Tibial artery (tissue), 4 donors: ENCODE results near the gene ABHD1.

Experiments used
- DNase-seq, 2 donors: peaks; one replicate each; pipeline ENCODE4 v3.0.0-alpha.2; 2019
- H3K27ac ChIP-seq, 2 donors: fragments of 200-600 bp; sonication (generic) in 1 of 2; 1 replicate in 1 of 2; 2 replicates in 1 of 2; pipeline ENCODE4 v1.5.1; 2018 to 2019; ENCODE audit warnings: mild to moderate bottlenecking in 1 of 2
- H3K27me3 ChIP-seq, 2 donors: fragments of 200-600 bp; sonication (generic) in 1 of 2; one replicate each; pipeline versions ENCODE4 v1.5.1 to v1.6.0; 2016 to 2019
- H3K36me3 ChIP-seq, 3 donors: fragments of 200-600 bp; sonication (generic) in 2 of 3; one replicate each; pipeline ENCODE4 v1.5.1; 2016 to 2019; ENCODE audit warnings: mild to moderate bottlenecking in 2 of 3
- H3K4me1 ChIP-seq, 4 donors: fragments of 200-600 bp; sonication (generic) in 2 of 4; 1 replicate in 3 of 4; 2 replicates in 1 of 4; pipeline ENCODE4 v1.5.1; 2016 to 2019
- H3K4me3 ChIP-seq, 2 donors: fragments of 200-600 bp; sonication (generic) in 1 of 2; 1 replicate in 1 of 2; 2 replicates in 1 of 2; pipeline ENCODE4 v1.5.1; 2018 to 2019; ENCODE audit warnings: mild to moderate bottlenecking in 2 of 2
- H3K9me3 ChIP-seq, 3 donors: fragments of 200-600 bp; sonication (generic) in 1 of 3; one replicate each; pipeline ENCODE4 v1.5.1; 2016 to 2019
- intact Hi-C: fragments of 100-400 bp; cut with DNase I; formaldehyde crosslinking; loops from one replicate; pipeline ENCODE4 v1.15.0; 2023; ENCODE audit warnings: low total_unique reads
- TF ChIP-seq, protein P1 (sequence below), 2 experiments: fragments of 200-600 bp in 1 of 2; fragments of 450-650 bp in 1 of 2; IDR thresholded peaks; one replicate each; pipeline ENCODE4 v1.5.1; 2017 to 2019; ENCODE audit warnings: antibody characterized with exemption in 2 of 2, mild to moderate bottlenecking in 1 of 2, moderate library complexity in 1 of 2

Gene ABHD1

DNA sequence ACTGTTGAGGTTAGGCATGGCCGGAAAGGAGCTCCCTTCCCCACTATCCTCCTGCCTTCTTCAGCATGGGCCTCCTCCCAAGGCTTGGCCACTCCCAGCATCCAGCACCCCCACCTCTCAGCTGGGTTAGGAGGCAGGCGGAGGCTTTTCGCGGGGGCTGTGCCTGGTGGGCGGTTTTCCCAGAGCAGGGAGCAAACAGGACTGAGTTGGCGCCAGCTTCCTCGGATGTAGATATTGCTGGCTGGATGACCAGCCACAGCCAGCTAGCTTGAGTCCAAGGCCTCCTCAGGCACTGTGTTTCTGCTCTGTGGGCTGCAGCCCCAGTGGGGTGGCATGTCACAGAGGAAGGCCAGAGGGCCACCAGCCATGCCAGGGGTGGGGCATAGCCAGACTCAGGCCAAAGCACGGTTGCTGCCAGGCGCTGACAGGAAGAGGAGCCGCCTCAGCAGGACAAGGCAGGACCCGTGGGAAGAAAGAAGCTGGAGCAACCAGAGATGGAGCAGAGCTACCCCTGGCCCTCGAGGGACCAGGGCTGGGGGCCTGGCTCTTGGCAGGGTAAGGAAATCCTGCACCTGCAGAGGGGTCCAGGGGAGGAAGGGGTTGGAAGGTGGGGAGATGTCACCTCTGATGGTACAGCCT is 25.3 kb downstream of the ABHD1 start, which contains the start of gene TCF23:
TSS of gene TCF23 (plus strand) at position 204 of the 639 bp plus-strand sequence. CDS start at position 334, 130 bp downstream.
- Histone ChIP-seq H3K9me3 (no peaks in the 10 kb centered on the region), H3K36me3 (no peaks in the 10 kb centered on the region), H3K27me3 (peaks cover 0 to 26% of the 10 kb centered on the region in 2 donors), H3K27ac (no peak within 1 kb of the TSS), H3K4me3 (no peak within 1 kb of the TSS), H3K4me1 (no peaks in the 10 kb centered on the region)
- DNase-seq = no peak
- TF ChIP-seq, protein P1, sequence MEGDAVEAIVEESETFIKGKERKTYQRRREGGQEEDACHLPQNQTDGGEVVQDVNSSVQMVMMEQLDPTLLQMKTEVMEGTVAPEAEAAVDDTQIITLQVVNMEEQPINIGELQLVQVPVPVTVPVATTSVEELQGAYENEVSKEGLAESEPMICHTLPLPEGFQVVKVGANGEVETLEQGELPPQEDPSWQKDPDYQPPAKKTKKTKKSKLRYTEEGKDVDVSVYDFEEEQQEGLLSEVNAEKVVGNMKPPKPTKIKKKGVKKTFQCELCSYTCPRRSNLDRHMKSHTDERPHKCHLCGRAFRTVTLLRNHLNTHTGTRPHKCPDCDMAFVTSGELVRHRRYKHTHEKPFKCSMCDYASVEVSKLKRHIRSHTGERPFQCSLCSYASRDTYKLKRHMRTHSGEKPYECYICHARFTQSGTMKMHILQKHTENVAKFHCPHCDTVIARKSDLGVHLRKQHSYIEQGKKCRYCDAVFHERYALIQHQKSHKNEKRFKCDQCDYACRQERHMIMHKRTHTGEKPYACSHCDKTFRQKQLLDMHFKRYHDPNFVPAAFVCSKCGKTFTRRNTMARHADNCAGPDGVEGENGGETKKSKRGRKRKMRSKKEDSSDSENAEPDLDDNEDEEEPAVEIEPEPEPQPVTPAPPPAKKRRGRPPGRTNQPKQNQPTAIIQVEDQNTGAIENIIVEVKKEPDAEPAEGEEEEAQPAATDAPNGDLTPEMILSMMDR (IDR thresholded peaks at IDR 0.05) = no peak
- intact Hi-C loops = no loop called here

DNA sequence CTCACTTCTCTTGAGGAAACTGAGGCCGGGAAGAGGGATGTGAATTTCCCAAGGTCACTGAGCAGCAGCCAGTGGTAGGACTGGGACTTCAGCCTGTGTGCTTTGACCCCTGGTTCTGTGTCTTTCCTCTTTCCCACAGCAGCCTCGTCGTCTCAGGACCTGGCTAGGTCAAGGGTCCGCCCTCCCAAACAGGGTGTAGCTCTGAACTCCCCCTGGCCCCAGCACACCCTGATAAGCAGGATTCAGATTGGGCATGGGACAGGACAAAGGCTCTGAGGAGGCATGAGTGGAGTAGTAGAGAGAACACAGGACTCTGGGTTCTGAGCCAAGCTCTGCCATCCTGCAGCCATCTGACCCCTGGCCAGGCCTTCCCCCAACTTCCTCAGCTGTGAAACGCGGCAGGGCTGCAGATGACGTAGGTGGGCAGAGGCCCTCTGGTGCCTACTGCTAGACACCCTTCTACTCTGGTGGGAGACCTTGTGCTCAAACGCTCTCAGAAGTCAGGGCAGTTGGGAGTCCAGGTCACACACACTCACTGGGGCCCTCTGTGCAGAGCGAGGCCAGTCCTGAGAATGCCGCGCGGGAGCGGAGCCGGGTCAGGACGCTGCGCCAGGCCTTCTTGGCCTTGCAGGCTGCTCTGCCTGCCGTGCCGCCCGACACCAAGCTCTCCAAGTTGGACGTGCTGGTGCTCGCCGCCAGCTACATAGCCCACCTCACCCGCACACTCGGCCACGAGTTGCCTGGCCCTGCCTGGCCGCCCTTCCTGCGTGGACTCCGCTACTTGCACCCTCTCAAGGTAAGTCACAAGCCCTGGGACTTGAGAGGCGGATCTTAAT is 26.2 kb downstream of the ABHD1 start:
- intact Hi-C loops = no loop called here
- TF ChIP-seq, protein P1 (IDR thresholded peaks at IDR 0.05) = no peak

DNA sequence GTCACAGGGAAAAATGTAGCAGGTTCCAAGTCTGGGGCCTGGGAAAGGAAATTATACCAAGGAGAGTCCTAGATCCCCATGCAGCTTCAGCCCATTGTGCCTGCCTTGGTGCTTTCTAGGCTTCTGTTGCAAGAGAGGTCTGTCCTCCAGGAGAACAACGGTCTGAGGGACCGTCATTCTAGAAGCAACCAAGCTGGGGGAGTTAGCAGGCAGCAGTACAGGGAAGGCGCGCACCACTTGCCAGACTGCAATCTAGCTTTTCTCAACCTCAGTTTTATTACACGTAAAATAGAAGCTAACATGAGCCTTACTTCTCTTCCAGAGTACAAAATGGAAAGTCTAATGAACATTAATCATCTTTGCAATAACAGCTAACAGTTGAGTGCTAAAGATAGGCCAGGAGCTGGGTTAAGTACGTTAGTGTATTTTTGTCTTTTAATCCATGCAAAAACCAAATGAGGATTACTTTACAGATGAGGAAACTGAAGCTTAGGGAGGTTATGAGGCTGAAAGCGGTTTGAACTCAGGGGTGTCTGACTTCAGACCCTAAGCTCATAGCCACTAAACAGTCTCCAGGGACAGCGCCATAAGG is 27.1 kb downstream of the ABHD1 start:
- no peak overlapping the region for H3K4me3 ChIP-seq
- no peak overlapping the region for H3K27ac ChIP-seq

More for the DNA sequence above, 26.2 kb downstream of the ABHD1 start:
- no peak for DNase-seq
- Histone ChIP-seq H3K9me3 (no peaks in the 10 kb centered on the region), H3K4me3 (no peak overlapping the region), H3K27me3 (peaks cover 0 to 26% of the 10 kb centered on the region in 2 donors), H3K36me3 (no peaks in the 10 kb centered on the region), H3K4me1 (no peaks in the 10 kb centered on the region), H3K27ac (no peak overlapping the region)

DNA sequence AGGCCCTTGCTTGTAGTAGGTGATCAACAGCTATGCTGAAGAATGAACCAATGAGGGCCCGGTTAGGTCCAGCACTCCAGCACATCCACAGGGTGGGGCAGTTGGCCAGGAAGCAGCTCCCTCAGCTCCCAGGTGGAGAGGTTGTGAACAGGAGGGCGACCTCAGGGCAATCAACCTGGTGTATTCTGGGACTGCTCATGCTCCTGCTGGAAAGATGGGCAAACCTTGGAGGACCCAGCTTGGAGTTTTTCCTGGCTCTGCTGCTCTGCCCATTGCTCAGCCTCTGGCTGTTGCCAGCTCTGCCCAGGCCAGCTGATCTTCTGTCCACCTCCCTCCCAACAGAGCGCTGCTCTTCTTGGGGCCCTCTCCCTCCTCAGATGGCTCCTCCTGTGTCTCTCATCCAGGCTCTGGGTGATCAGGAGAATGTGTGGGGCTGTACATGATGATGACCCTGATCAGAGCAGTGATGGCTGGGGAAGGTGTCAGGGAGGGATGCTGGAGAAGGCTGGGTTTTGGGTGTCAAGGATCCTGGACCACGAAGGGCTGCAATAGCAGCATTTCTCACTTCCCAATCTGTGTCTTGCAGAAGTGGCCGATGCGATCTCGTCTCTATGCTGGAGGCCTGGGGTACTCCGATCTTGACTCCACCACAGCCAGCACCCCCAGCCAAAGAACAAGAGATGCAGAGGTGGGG is 28.6 kb downstream of the ABHD1 start:
- H3K9me3 ChIP-seq = no peaks in the 10 kb centered on the region
- peak in 1 of 2 donors; percentile 48 for DNase-seq
- no peaks in the 10 kb centered on the region for H3K4me1 ChIP-seq
- no peak overlapping the region for H3K27ac ChIP-seq
- TF ChIP-seq, protein P1 (IDR thresholded peaks at IDR 0.05) = no peak
- H3K36me3 ChIP-seq = no peaks in the 10 kb centered on the region
- no peak overlapping the region for H3K4me3 ChIP-seq
- intact Hi-C loops = no loop called here
- H3K27me3 ChIP-seq = peaks cover 0 to 27% of the 10 kb centered on the region in 2 donors

More for the DNA sequence above, 27.1 kb downstream of the ABHD1 start:
- DNase-seq = no peak
- H3K36me3 ChIP-seq = no peaks in the 10 kb centered on the region
- intact Hi-C loops = no loop called here
- TF ChIP-seq, protein P1 (IDR thresholded peaks at IDR 0.05) = no peak
- no peaks in the 10 kb centered on the region for H3K4me1 ChIP-seq
- H3K9me3 ChIP-seq = no peaks in the 10 kb centered on the region
- peaks cover 0 to 26% of the 10 kb centered on the region in 2 donors for H3K27me3 ChIP-seq

DNA sequence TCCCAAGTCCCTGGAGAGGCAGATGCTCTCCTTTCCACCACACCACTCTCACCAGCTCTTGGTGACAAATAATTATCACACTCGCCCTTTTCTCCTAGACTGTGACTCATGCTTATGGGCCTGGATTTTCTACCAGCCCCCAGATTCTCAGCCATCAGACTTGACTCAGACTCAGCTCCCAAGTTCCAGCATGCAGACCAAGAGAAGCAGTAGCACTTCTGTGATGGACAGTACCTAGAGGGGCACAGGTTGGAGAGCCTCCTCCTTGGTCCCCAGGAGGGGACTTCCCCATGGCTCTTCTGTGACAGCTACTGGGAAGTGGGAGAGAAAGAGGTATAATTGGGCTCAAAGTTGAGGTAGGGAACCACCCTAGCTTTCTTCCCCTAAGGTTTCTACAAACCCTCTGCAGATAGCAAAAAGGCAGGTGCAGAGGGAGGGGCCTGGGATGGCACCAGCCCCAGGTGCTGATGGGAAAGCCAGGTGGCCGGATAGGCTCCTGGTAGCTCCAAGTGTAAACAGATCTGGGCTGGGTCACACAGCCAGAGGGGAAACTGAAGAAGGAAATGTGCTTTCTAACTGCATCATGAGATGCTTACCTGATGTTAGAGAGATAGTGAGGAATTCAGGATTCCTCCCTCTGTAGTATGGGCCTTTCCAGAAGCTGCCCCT is 29.3 kb downstream of the ABHD1 start:
- TF ChIP-seq, protein P1 (IDR thresholded peaks at IDR 0.05) = no peak
- peak in 1 of 2 donors; percentile 1 for DNase-seq
- Histone ChIP-seq H3K4me1 (no peaks in the 10 kb centered on the region), H3K36me3 (no peaks in the 10 kb centered on the region), H3K27ac (no peak overlapping the region), H3K9me3 (no peaks in the 10 kb centered on the region), H3K27me3 (peaks cover 0 to 28% of the 10 kb centered on the region in 2 donors), H3K4me3 (no peak overlapping the region)
- intact Hi-C loops = no loop called here
